NOMO-1 treated with dmso at 0.1 percent for 144 hours (cell line): Measurements from ENCODE around the gene STAT5B.
A peak's percentile ranks its signal among the peaks of the same experiment; 100 is the strongest.

Source experiments
- DNase-seq: peaks from one replicate; lab custom pipeline; 2025; ENCODE audit not compliant: unreplicated experiment; lab: John Stamatoyannopoulos, UW

The STAT5B gene

GRCh38 chr17:42153919-42154742 is 122.1 kb downstream of the STAT5B start:
- DNase-seq: peak; percentile 38
